HepG2 (cell line): ENCODE measurements around the gene PYGB. TPM values are rescaled to one million over a fixed set of nuclear protein-coding genes. Genes with fewer than 3 reads are reported as not detected.
A peak's percentile ranks its signal among the peaks of the same experiment; 100 is the strongest.

Source experiments
- CENPT ChIP-seq: sonication (generic); formaldehyde crosslinking; IDR thresholded peaks from 2 replicates; pipeline ENCODE4 v1.8.0; 2022; ENCODE audit warnings: low read depth, mild to moderate bottlenecking, moderate library complexity, missing genetic modification reagents
- CREM ChIP-seq, 2 experiments: sonication (generic) in 1 of 2; formaldehyde crosslinking in 1 of 2; IDR thresholded peaks; 2 replicates each; pipeline versions ENCODE4 v1.4.0 to v1.6.1; 2016 to 2020; ENCODE audit warnings: antibody characterized with exemption in 1 of 2, mild to moderate bottlenecking in 1 of 2, missing genetic modification reagents in 1 of 2
- DNMT1 ChIP-seq: sonication (generic); formaldehyde crosslinking; IDR thresholded peaks from 2 replicates; pipeline ENCODE4 v1.5.1; 2020; ENCODE audit warnings: mild to moderate bottlenecking, missing genetic modification reagents
- KLF15 ChIP-seq: sonication (generic); formaldehyde crosslinking; IDR thresholded peaks from 2 replicates; pipeline ENCODE4 v1.8.1; 2023; ENCODE audit warnings: borderline replicate concordance, mild to moderate bottlenecking, inconsistent platforms, missing genetic modification reagents, mixed read lengths
- MAFK ChIP-seq, 2 experiments: IDR thresholded peaks in 1 of 2; conservative IDR thresholded peaks in 1 of 2; 2 replicates each; pipeline ENCODE4 v1.6.1; 2011; ENCODE audit warnings: improper control_type of control experiment in 2 of 2, low read length in 2 of 2
- NFAT5 ChIP-seq: sonication (generic); formaldehyde crosslinking; IDR thresholded peaks from 2 replicates; pipeline ENCODE4 v1.4.0; 2020; ENCODE audit warnings: missing genetic modification reagents
- POLR2A ChIP-seq, 2 experiments: IDR thresholded peaks; 2 replicates each; pipeline ENCODE4 v1.6.1; 2011; ENCODE audit warnings: low read depth in 2 of 2, low read length in 2 of 2, mild to moderate bottlenecking in 1 of 2, moderate library complexity in 1 of 2; ENCODE audit not compliant: insufficient read depth in 1 of 2
- RBM39 ChIP-seq: fragments of 200-400 bp; formaldehyde crosslinking; IDR thresholded peaks from one replicate; pipeline ENCODE4 v1.6.1; 2018; ENCODE audit warnings: antibody characterized with exemption, mild to moderate bottlenecking, low read depth, low read length; ENCODE audit not compliant: poor library complexity, severe bottlenecking
- SALL1 ChIP-seq: sonication (generic); formaldehyde crosslinking; IDR thresholded peaks from 2 replicates; pipeline ENCODE4 v1.8.0; 2022; ENCODE audit warnings: mild to moderate bottlenecking, missing genetic modification reagents
- SAP130 ChIP-seq: IDR thresholded peaks from 2 replicates; pipeline ENCODE4 v1.6.1; 2016; ENCODE audit warnings: low read depth
- SATB2 ChIP-seq: sonication (generic); formaldehyde crosslinking; IDR thresholded peaks from 2 replicates; pipeline ENCODE4 v1.5.0; 2020; ENCODE audit warnings: missing genetic modification reagents
- SMC3 ChIP-seq: IDR thresholded peaks from 2 replicates; pipeline ENCODE4 v1.6.1; 2011; ENCODE audit warnings: low read length, improper control_type of control experiment
- STAG1 ChIP-seq: sonication (generic); formaldehyde crosslinking; IDR thresholded peaks from 2 replicates; pipeline ENCODE4 v1.4.0; 2020; ENCODE audit warnings: missing genetic modification reagents
- ZFP36L1 ChIP-seq: sonication (generic); formaldehyde crosslinking; IDR thresholded peaks from 2 replicates; pipeline ENCODE4 v1.8.0; 2022; ENCODE audit warnings: mild to moderate bottlenecking, missing genetic modification reagents, moderate library complexity
- ZNF143 ChIP-seq: sonication (generic); formaldehyde crosslinking; IDR thresholded peaks from 2 replicates; pipeline ENCODE4 v1.4.0; 2020; ENCODE audit warnings: missing genetic modification reagents
- ZNF383 ChIP-seq: sonication (generic); formaldehyde crosslinking; IDR thresholded peaks from 2 replicates; pipeline ENCODE4 v1.4.0; 2020; ENCODE audit warnings: missing genetic modification reagents, mild to moderate bottlenecking, borderline replicate concordance
- ZNF75D ChIP-seq: sonication (generic); formaldehyde crosslinking; IDR thresholded peaks from 2 replicates; pipeline ENCODE4 v1.8.1; 2023; ENCODE audit warnings: missing genetic modification reagents, mild to moderate bottlenecking, borderline replicate concordance
- ZNF883 ChIP-seq: sonication (generic); formaldehyde crosslinking; IDR thresholded peaks from 2 replicates; pipeline ENCODE4 v1.5.1; 2020; ENCODE audit warnings: mild to moderate bottlenecking, missing genetic modification reagents; ENCODE audit errors: not compliant biosample characterization
- polyA plus RNA-seq, 8 experiments: library from polyadenylated mRNA; depleted of rRNA in 3 of 8; stranded (reverse) in 7 of 8; unstranded in 1 of 8; fragments of >200 nt; fragmentation: Illumina TruSeq in 4 of 8; extraction: Trizol in 4 of 8; gene quantifications; 2 replicates each; pipeline versions ENCODE4 v1.2.1 to v1.2.3, GENCODE V29; 2011 to 2016; ENCODE audit warnings: low read depth in 4 of 8, missing spikeins in 1 of 8, mixed read lengths in 1 of 8; ENCODE audit not compliant: insufficient read depth in 1 of 8
- total RNA-seq, 5 experiments: library from RNA; depleted of rRNA; stranded (reverse); fragments of >200 nt; fragmentation: Illumina TruSeq; extraction: Trizol; gene quantifications; 2 replicates each; pipeline ENCODE4 v1.2.3, GENCODE V29; 2016; ENCODE audit warnings: low read depth in 1 of 5
- TF ChIP-seq, protein P1 (sequence below): sonication (generic); formaldehyde crosslinking; IDR thresholded peaks from 2 replicates; pipeline ENCODE4 v1.4.0; 2020; ENCODE audit warnings: missing genetic modification reagents

The PYGB gene
- total and polyA plus RNA-seq, 2 of the 13 experiments (the other 11 are each of a cell fraction or from before 2014, with no cell fraction given), result 24.2 to 86.3 TPM

DNA sequence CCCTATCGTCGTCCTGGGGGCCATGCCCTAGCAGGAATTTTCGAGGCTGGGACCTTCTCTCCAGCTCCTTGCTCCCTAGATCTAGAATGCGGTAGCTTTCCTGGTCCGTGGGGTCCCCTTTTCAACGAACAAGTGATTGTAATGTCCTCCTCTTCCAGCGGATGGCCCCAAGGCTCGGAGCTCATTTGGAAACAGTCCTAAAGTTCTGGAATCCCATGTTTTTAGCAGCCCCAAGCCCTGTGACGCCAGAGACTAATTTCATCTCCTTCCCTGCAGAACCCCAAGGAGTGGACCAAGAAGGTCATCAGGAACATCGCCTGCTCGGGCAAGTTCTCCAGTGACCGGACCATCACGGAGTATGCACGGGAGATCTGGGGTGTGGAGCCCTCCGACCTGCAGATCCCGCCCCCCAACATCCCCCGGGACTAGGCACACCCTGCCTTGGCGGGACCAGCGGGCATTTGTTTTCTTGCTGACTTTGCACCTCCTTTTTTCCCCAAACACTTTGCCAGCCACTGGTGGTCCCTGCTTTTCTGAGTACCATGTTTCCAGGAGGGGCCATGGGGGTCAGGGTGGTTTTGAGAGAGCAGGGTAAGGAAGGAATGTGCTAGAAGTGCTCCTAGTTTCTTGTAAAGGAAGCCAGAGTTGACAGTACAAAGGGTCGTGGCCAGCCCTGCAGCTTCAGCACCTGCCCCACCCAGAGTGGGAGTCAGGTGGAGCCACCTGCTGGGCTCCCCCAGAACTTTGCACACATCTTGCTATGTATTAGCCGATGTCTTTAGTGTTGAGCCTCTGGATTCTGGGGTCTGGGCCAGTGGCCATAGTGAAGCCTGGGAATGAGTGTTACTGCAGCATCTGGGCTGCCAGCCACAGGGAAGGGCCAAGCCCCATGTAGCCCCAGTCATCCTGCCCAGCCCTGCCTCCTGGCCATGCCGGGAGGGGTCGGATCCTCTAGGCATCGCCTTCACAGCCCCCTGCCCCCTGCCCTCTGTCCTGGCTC, 48.5 kb downstream of the PYGB start (continued):
- peak; percentile 44 for TF ChIP-seq STAG1
- TF ChIP-seq ZNF383, result no peak
- TF ChIP-seq ZFP36L1, result no peak
- no peak for TF ChIP-seq CREM (IDR thresholded peaks at IDR 0.05)
- no peak for TF ChIP-seq CREM (CRISPR knock-in tag; IDR thresholded peaks at IDR 0.05)
- TF ChIP-seq RBM39, result no peak
- peak in 1 of 2 experiments; percentile 10; a peak in 2 of 4 replicates for TF ChIP-seq POLR2A (IDR thresholded peaks at IDR 0.05; ENCODE audit: insufficient read depth in 1 of 2, low read depth in 2 of 2, low read length in 2 of 2)
- TF ChIP-seq SAP130, result no peak
- TF ChIP-seq SATB2 (CRISPR knock-in tag), result no peak
- 0 out of 2 replicates have a peak, but pooled peaks have one; percentile 29 for TF ChIP-seq DNMT1
- 0 out of 2 replicates have a peak, but pooled peaks have one; percentile 13 for TF ChIP-seq CENPT (CRISPR knock-in tag)
- peak; percentile 39; the same call in 1 of the 2 replicates for TF ChIP-seq SALL1 (CRISPR knock-in tag)
- TF ChIP-seq ZNF143 (CRISPR knock-in tag), result 0 out of 2 replicates have a peak, but pooled peaks have one; percentile 7
- peak; percentile 33; the same call in 1 of the 2 replicates for TF ChIP-seq SMC3
- TF ChIP-seq KLF15, result no peak
- peak; percentile 38 for TF ChIP-seq ZNF883 (CRISPR knock-in tag)
- TF ChIP-seq ZNF75D, result 0 out of 2 replicates have a peak, but pooled peaks have one; percentile 57
- TF ChIP-seq MAFK (conservative IDR thresholded peaks at IDR 0.05 in 1 of 2, IDR thresholded peaks at IDR 0.05 in 1 of 2; ENCODE audit: low read length in 2 of 2), result peak; percentile 30 to 48; a peak in 3 of 4 replicates
- TF ChIP-seq, protein P1, sequence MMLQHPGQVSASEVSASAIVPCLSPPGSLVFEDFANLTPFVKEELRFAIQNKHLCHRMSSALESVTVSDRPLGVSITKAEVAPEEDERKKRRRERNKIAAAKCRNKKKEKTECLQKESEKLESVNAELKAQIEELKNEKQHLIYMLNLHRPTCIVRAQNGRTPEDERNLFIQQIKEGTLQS (CRISPR knock-in tag), result 0 out of 2 replicates have a peak, but pooled peaks have one; percentile 11
- no peak for TF ChIP-seq NFAT5 (CRISPR knock-in tag)
